ENCODE results near the gene ZNF157. TPM values are rescaled to one million over a fixed set of nuclear protein-coding genes. Genes with fewer than 3 reads are reported as not detected.
"Not testable (repeated sequence)": the region's sequence is repeated elsewhere in the genome, so short reads cannot be mapped to it uniquely, and the experiment has no call there.

The ZNF157 gene
- total RNA-seq, 1 donor from 2014 or later, result 0.34 TPM

DNA sequence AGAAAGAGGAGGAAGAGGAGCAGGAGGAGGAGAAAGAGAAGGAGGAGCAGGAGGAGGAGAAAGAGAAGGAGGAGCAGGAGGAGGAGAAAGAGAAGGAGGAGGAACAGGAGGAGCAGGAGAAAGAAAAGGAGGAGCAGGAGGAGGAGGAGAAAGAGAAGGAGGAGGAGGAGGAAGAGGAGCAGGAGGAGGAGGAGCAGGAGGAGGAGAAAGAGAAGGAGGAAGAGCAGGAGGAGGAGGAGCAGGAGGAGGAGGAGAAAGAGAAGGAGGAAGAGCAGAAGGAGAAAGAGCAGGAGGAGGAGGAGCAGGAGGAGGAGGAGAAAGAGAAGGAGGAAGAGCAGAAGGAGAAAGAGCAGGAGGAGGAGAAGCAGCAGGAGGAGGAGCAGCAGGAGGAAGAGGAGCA lies 10.5 kb downstream of the ZNF157 start:
- peaks cover 12% of the 10 kb centered on the region for H3K4me1 Mint-ChIP-seq (ENCODE audit: low read depth)
- not testable (repeated sequence) for H3K27ac Mint-ChIP-seq; H3K27me3 Mint-ChIP-seq (ENCODE audit: insufficient read depth); H3K4me3 Mint-ChIP-seq; H3K9me3 Mint-ChIP-seq; H3K36me3 Mint-ChIP-seq (ENCODE audit: low read depth); DNase-seq (ENCODE audit: low spot score)
- intact Hi-C loops (cut with micrococcal nuclease), result loop anchor here (5.0 to 10.0 kb wide), 2 partner anchors 101 to 644 kb away; partner anchors contain the start of gene ZNF41

DNA sequence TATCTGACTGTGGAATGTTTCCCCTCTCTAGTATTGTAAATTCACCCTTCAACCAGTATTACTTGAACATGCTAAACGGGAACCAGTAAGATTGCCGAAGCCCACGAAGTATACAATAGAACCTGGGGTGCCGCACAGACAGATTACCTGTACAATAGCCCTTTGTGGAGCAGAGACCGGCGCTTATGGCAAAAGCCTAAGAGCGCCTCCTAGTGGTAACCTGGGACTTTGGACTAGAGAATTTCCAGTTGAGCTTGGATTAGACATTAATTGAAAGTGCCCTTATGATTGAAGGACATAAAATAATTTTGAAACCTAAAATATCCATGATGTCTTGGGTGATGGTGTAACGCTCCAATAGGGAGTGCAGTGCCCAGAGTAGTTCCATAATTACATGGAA lies 14.1 kb downstream of the ZNF157 start:
- Mint-ChIP-seq H3K27me3 (ENCODE audit: insufficient read depth) (no peaks in the 10 kb centered on the region), H3K4me3 (no peak overlapping the region), H3K36me3 (ENCODE audit: low read depth) (no peaks in the 10 kb centered on the region), H3K9me3 (no peaks in the 10 kb centered on the region), H3K4me1 (ENCODE audit: low read depth) (peaks cover 12% of the 10 kb centered on the region), H3K27ac (no peak overlapping the region)
- intact Hi-C loops (cut with micrococcal nuclease), result loop anchor here (1.0 to 10.0 kb wide), 7 partner anchors 18 to 640 kb away; partner anchors contain the start of genes UBA1, USP11 and ZNF41
- DNase-seq (ENCODE audit: low spot score), result peak; percentile 48

DNA sequence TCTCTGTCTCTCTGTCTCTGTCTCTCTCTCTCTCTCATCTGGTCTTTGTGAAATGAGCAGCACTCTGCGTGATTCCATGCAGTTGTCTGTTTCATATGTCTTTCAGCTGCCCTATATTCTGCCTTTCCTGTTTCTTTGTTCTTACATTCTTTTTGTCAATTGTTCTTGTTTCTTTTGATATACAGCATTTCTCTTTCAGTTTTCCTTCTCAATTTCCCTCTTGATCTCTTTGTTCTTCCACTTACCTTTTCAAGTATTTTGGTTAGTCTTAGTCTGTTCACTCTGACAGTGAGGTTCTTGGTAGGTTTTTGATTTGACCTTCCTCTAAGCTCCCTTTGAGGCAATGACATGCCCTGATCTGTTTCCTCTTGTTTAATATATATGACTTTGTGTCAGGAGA lies 20.4 kb downstream of the ZNF157 start:
- DNase-seq (ENCODE audit: low spot score), result no peak
- H3K4me3 Mint-ChIP-seq, result no peak overlapping the region
- H3K27me3 Mint-ChIP-seq (ENCODE audit: insufficient read depth), result no peaks in the 10 kb centered on the region
- no peaks in the 10 kb centered on the region for H3K9me3 Mint-ChIP-seq
- no peaks in the 10 kb centered on the region for H3K36me3 Mint-ChIP-seq (ENCODE audit: low read depth)
- peaks cover 5% of the 10 kb centered on the region for H3K4me1 Mint-ChIP-seq (ENCODE audit: low read depth)
- no peak overlapping the region for H3K27ac Mint-ChIP-seq
- intact Hi-C loops (cut with micrococcal nuclease), result no loop called here

DNA sequence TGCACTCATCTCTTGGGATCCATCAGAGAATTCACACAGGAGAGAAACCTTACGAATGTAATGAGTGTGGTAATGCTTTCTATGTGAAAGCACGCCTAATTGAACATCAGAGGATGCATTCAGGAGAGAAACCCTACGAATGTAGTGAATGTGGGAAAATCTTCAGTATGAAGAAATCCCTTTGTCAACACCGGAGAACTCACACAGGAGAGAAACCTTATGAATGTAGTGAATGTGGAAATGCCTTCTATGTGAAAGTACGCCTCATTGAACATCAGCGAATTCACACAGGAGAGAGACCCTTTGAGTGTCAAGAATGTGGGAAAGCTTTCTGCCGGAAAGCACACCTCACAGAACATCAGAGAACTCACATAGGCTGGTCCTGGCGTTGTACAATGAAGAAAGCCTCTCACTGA lies 42.8 kb downstream of the ZNF157 start:
- Mint-ChIP-seq H3K36me3 (ENCODE audit: low read depth) (peaks cover 6% of the 10 kb centered on the region), H3K27me3 (ENCODE audit: insufficient read depth) (no peaks in the 10 kb centered on the region), H3K9me3 (peaks cover 32% of the 10 kb centered on the region), H3K4me3 (no peak overlapping the region), H3K4me1 (ENCODE audit: low read depth) (no peaks in the 10 kb centered on the region), H3K27ac (no peak overlapping the region)
- intact Hi-C loops (cut with micrococcal nuclease), result no loop called here
- no peak for DNase-seq (ENCODE audit: low spot score)

DNA sequence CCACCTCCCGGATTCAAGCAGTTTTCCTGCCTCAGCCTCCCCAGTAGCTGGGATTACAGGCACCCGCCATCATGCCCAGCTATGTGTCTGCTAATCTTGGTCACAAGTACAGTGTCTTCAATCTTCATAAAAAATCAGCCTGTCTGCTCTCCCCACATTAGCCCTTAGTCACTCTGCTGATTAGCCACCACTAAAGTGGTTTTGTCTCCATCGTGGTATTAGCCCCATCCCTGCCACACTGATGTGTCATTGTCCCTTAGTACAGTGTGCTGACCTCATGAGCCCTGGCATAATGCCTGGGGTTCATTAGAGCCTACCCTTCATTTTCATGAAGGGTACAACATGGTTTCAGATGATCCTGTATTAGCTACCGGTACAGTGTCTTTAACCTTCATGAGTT lies 49.9 kb downstream of the ZNF157 start:
- Mint-ChIP-seq H3K27ac (no peak overlapping the region), H3K36me3 (ENCODE audit: low read depth) (no peaks in the 10 kb centered on the region), H3K9me3 (peaks cover 36% of the 10 kb centered on the region), H3K4me1 (ENCODE audit: low read depth) (no peaks in the 10 kb centered on the region), H3K27me3 (ENCODE audit: insufficient read depth) (no peaks in the 10 kb centered on the region), H3K4me3 (no peak overlapping the region)
- intact Hi-C loops (cut with micrococcal nuclease), result no loop called here
- DNase-seq (ENCODE audit: low spot score), result no peak

DNA sequence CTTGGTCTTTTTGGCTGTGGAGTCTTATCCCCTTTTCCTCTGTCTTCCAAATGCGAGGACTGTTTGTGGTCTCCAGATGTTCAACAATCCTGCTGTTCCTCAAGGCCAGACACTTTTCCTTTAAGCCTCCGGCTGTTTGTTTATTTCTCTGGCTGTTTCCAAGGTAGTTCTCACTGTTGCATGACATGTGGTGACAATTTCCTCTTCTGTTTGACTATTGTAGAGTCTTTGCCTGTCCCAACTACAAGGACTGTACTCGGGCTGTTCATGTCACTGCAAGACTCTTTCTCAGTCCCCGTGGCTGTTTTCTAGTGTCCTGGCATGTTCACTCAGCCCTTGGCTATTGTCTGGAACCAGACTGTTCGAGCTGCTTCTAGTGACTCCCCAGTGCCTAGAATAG lies 50.6 kb downstream of the ZNF157 start:
- Mint-ChIP-seq H3K36me3 (ENCODE audit: low read depth) (no peaks in the 10 kb centered on the region), H3K4me1 (ENCODE audit: low read depth) (no peaks in the 10 kb centered on the region), H3K27me3 (ENCODE audit: insufficient read depth) (no peaks in the 10 kb centered on the region), H3K4me3 (no peak overlapping the region), H3K27ac (no peak overlapping the region), H3K9me3 (peaks cover 36% of the 10 kb centered on the region)
- intact Hi-C loops (cut with micrococcal nuclease), result no loop called here
- no peak for DNase-seq (ENCODE audit: low spot score)

DNA sequence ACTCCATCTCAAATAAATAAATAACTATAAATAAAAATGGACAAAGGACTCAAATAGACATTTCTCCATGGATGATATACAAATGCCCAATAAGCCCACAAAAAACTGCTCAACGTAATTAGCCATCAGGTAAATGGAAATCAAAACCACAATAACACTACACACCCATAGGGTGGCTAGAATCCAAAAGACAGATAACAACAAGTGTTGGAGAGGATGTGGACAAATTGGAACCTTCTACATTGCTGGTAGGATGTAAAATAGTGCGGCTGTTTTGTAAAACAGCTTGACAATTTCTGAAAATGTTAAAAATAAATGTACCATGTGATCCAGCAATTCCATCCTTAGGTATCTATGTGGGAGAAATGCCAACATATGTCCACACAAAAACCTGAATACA lies 52.1 kb downstream of the ZNF157 start:
- no peak overlapping the region for H3K27ac Mint-ChIP-seq
- no peak for DNase-seq (ENCODE audit: low spot score)
- H3K4me1 Mint-ChIP-seq (ENCODE audit: low read depth), result no peaks in the 10 kb centered on the region
- no peaks in the 10 kb centered on the region for H3K36me3 Mint-ChIP-seq (ENCODE audit: low read depth)
- H3K4me3 Mint-ChIP-seq, result no peak overlapping the region
- H3K27me3 Mint-ChIP-seq (ENCODE audit: insufficient read depth), result no peaks in the 10 kb centered on the region
- intact Hi-C loops (cut with micrococcal nuclease), result no loop called here
- peaks cover 43% of the 10 kb centered on the region for H3K9me3 Mint-ChIP-seq

DNA sequence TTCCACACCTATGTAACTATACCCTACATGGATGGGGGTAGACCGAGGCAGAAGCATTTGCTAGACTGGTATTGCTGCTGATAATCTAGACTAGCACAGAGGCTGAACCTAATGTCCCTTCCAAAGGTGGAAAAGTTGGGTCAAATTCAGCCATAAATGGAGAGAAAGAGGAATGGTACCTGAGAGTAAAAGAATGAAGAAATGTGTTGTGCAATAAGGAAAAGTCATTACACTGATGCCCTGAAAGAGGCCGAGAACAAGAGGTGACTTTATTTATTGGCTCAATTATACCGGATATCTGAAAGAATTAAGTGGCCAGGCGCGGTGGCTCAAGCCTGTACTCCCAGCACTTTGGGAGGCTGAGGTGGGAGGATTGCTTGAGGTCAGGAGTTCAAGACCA lies 60.5 kb downstream of the ZNF157 start:
- Mint-ChIP-seq H3K9me3 (peaks cover 17% of the 10 kb centered on the region), H3K4me1 (ENCODE audit: low read depth) (no peaks in the 10 kb centered on the region), H3K36me3 (ENCODE audit: low read depth) (no peaks in the 10 kb centered on the region), H3K27ac (no peak overlapping the region), H3K27me3 (ENCODE audit: insufficient read depth) (no peaks in the 10 kb centered on the region), H3K4me3 (no peak overlapping the region)
- DNase-seq (ENCODE audit: low spot score), result no peak
- intact Hi-C loops (cut with micrococcal nuclease), result no loop called here

DNA sequence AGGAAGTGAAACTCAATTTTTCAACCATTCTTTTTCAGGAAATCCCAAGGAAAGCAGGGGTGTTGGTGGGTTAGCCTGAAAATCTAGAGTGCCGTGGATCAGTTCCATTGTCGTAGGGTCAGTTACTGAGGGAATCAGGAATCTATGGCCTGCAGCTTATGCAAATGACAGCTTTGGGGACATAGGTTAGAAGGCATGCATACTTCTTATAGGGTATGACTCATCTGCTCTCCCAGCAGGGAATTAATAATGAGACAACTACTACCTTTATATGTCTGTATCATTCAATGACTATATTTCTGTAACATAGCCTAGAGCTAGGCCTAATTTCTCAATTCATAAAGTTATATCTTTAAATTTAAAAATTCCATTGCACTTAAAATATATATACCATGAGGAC lies 76.1 kb downstream of the ZNF157 start:
- Mint-ChIP-seq H3K27me3 (ENCODE audit: insufficient read depth) (no peaks in the 10 kb centered on the region), H3K27ac (no peak overlapping the region), H3K4me3 (no peak overlapping the region), H3K4me1 (ENCODE audit: low read depth) (no peaks in the 10 kb centered on the region), H3K9me3 (peaks cover 58% of the 10 kb centered on the region), H3K36me3 (ENCODE audit: low read depth) (peaks cover 42% of the 10 kb centered on the region)
- intact Hi-C loops (cut with micrococcal nuclease), result no loop called here
- DNase-seq (ENCODE audit: low spot score), result no peak

DNA sequence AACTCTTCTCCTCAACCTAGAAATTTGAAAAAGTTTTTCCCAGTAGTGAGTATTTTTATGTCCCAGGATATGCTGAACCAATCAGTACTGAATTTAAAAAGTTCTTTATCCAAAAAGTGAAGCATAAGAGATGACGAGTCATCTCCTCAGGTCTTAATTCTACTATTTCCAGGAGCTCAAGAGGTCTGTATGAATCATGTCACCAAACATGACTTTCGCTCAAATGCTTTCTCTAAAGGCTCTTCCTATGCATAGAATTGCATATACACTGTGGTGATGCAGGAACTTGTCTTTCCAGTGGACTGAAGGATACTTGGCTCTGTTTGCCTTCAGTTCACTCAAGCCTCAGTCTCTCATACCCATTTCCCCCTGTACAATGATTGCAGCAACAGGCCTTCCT lies 76.6 kb downstream of the ZNF157 start:
- intact Hi-C loops (cut with micrococcal nuclease), result no loop called here
- Mint-ChIP-seq H3K4me1 (ENCODE audit: low read depth) (no peaks in the 10 kb centered on the region), H3K27ac (no peak overlapping the region)

DNA sequence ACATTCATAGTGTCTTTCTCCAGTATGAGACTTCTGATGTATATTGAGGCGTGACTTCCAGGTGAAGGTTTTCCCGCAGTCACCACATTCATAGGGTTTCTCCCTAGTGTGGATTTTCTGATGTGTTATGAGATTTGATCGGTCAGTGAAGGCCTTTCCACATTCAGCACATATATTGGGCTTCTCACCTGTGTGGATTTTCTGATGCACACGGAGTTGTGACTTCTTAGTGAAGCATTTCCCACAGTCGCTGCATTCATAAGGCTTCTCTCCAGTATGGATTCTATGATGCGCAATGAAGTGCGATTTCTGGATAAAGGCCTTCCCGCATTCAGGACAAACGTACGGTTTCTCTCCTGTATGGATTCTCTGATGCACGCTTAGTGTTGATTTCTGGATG lies 77.2 kb downstream of the ZNF157 start:
- peaks cover 61% of the 10 kb centered on the region for H3K9me3 Mint-ChIP-seq
- no peaks in the 10 kb centered on the region for H3K4me1 Mint-ChIP-seq (ENCODE audit: low read depth)
- intact Hi-C loops (cut with micrococcal nuclease), result no loop called here
- no peak overlapping the region for H3K27ac Mint-ChIP-seq
- peaks cover 51% of the 10 kb centered on the region for H3K36me3 Mint-ChIP-seq (ENCODE audit: low read depth)
- no peaks in the 10 kb centered on the region for H3K27me3 Mint-ChIP-seq (ENCODE audit: insufficient read depth)
- H3K4me3 Mint-ChIP-seq, result no peak overlapping the region
- DNase-seq (ENCODE audit: low spot score), result no peak

More for the DNA sequence above, 76.6 kb downstream of the ZNF157 start:
- Mint-ChIP-seq H3K27me3 (ENCODE audit: insufficient read depth) (no peaks in the 10 kb centered on the region), H3K4me3 (no peak overlapping the region), H3K36me3 (ENCODE audit: low read depth) (peaks cover 44% of the 10 kb centered on the region), H3K9me3 (peaks cover 56% of the 10 kb centered on the region)
- DNase-seq (ENCODE audit: low spot score), result no peak

DNA sequence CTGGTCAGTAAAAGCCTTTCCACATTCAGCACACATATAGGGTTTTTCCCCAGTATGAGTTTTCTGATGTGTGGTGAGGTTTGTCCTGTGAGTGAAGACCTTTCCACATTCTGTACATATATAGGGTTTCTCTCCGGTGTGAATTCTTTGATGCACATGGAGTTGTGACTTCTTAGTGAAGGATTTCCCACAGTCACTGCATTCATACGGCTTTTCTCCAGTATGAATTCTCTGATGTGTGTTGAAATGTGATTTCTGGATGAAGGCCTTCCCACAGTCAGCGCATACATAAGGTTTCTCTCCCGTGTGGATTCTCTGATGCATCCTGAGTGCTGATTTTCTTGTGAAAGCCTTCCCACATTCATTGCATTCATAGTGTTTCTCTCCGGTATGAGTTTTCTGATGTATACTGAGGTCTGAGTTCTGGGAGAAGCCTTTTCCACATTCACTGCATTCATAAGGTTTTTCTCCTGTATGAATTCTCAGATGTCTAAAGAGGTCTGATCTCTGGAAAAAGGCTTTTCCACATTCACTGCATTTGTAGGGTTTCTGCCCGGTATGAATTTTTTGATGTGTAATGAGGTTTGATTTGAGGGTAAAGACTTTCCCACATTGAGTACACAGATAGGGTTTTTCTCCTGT lies 77.9 kb downstream of the ZNF157 start:
- Mint-ChIP-seq H3K4me3 (no peak overlapping the region), H3K27me3 (ENCODE audit: insufficient read depth) (no peaks in the 10 kb centered on the region), H3K4me1 (ENCODE audit: low read depth) (no peaks in the 10 kb centered on the region), H3K9me3 (peaks cover 64% of the 10 kb centered on the region), H3K36me3 (ENCODE audit: low read depth) (peaks cover 55% of the 10 kb centered on the region), H3K27ac (no peak overlapping the region)
- DNase-seq (ENCODE audit: low spot score), result no peak
- intact Hi-C loops (cut with micrococcal nuclease), result no loop called here

DNA sequence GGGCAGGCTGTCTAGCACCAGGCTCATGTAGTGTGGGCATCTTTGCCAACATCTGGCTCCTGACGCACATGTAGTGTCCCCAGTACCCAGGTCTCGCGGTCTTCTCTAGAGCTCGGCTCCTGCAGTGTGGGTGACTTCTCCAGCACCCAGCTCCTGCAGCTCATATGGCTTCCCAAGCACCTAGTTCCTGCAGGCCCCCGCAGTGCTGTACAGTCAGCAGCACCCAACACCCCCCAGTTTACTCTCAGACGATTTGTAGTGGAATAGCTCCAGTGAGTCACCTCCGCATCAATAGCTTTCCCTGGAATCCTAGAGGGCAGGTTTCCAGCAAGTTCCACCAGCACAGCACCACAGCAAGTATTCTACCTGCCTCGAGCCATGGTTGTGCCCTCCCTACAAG lies 81.7 kb downstream of the ZNF157 start:
- Mint-ChIP-seq H3K9me3 (peaks cover 49% of the 10 kb centered on the region), H3K27me3 (ENCODE audit: insufficient read depth) (no peaks in the 10 kb centered on the region), H3K27ac (no peak overlapping the region), H3K36me3 (ENCODE audit: low read depth) (peaks cover 82% of the 10 kb centered on the region), H3K4me1 (ENCODE audit: low read depth) (no peaks in the 10 kb centered on the region), H3K4me3 (no peak overlapping the region)
- no peak for DNase-seq (ENCODE audit: low spot score)
- intact Hi-C loops (cut with micrococcal nuclease), result no loop called here

DNA sequence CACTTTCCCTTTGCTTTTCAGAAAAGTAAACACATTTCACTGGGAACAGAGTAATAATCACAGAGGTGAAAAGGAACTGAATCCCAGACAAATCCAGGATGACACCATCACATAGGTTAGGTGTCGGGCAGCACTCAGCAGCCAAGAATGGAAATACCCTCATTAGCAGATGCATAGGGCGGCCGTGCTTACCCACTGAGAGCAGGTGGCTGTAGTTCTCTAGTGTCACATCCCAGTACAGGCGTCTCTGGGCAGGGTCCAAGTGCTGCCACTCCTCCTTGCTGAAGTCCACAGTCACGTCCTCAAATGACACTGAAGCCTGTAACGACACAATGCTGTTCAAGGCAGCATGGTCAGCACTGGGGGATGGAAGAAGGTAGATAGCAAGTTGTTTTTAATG lies 85.7 kb downstream of the ZNF157 start:
- Mint-ChIP-seq H3K9me3 (peaks cover 21% of the 10 kb centered on the region), H3K4me1 (ENCODE audit: low read depth) (no peaks in the 10 kb centered on the region), H3K4me3 (no peak overlapping the region), H3K36me3 (ENCODE audit: low read depth) (peaks cover 64% of the 10 kb centered on the region), H3K27me3 (ENCODE audit: insufficient read depth) (no peaks in the 10 kb centered on the region), H3K27ac (no peak overlapping the region)
- intact Hi-C loops (cut with micrococcal nuclease), result no loop called here
- DNase-seq (ENCODE audit: low spot score), result no peak

All from activated T-helper 1 cell treated with anti-CD3 and anti-CD28 coated beads, Interleukin-12 subunit alpha, Interleukin-12 subunit beta, Interleukin-2, Interleukin-4 antibody, amounts not matched to agents 30 ng/mL and 10 ng/mL and 1 ng/mL, durations not matched to agents 14 hours and 24 hours and 36 hours (primary cell).